Measurements from ENCODE around the gene PSME2.

GRCh38 chr14:24176599-24176998 lies 30.2 kb upstream of the PSME2 start:
- no peak for TF ChIP-seq CTCF (IDR thresholded peaks at IDR 0.05)
- TF ChIP-seq POLR2A (IDR thresholded peaks at IDR 0.05), result no peak

All from suprapubic skin (tissue), 3 donors.